Mesothelial cell of epicardium (in vitro differentiated cells): ENCODE results near the gene ANKS1A. TPM values are rescaled to one million over a fixed set of nuclear protein-coding genes. Genes with fewer than 3 reads are reported as not detected.

Experiments used
- DNase-seq, 2 experiments: peaks; one replicate each; pipeline ENCODE4 v3.0.0; 2021; ENCODE audit warnings: low spot score in 2 of 2; ENCODE audit not compliant: unreplicated experiment in 2 of 2
- H3K27ac Mint-ChIP-seq: 2 replicates; pipeline ENCODE4 v1.8.0; 2021; ENCODE audit warnings: mixed read lengths
- H3K27me3 Mint-ChIP-seq: 2 replicates; pipeline ENCODE4 v1.8.0; 2021; ENCODE audit warnings: low read depth, mixed read lengths
- H3K36me3 Mint-ChIP-seq: 2 replicates; pipeline ENCODE4 v1.8.0; 2021; ENCODE audit warnings: mixed read lengths
- H3K4me1 Mint-ChIP-seq: 2 replicates; pipeline ENCODE4 v1.8.0; 2021; ENCODE audit warnings: mixed read lengths
- H3K4me3 Mint-ChIP-seq: 2 replicates; pipeline ENCODE4 v1.8.0; 2021; ENCODE audit warnings: mild to moderate bottlenecking, moderate library complexity, mixed read lengths
- H3K9me3 Mint-ChIP-seq: 2 replicates; pipeline ENCODE4 v1.8.0; 2021; ENCODE audit warnings: mixed read lengths
- CTCF ChIP-seq: fragments of 200-600 bp; sonication (generic); IDR thresholded peaks from one replicate; pipeline ENCODE4 v1.5.0; 2021; ENCODE audit warnings: antibody characterized with exemption; ENCODE audit not compliant: unreplicated experiment
- total RNA-seq: library from RNA; stranded (reverse); gene quantifications from 3 replicates; pipeline ENCODE4 v1.2.1, GENCODE V29; 2021

ANKS1A gene
- total RNA-seq, 1 donor from 2014 or later: 30.6 TPM

- Mint-ChIP-seq H3K27me3 (no peaks in the 10 kb centered on the region), H3K4me3 (no peak overlapping the region), H3K9me3 (no peaks in the 10 kb centered on the region), H3K27ac (peak overlapping the region; percentile 79), H3K36me3 (no peaks in the 10 kb centered on the region), H3K4me1 (peaks cover 48% of the 10 kb centered on the region)
- no peak for TF ChIP-seq CTCF
- DNase-seq: no peak
Measured at GRCh38 chr6:35023091-35024000, 134.3 kb downstream of the ANKS1A start.

DNA sequence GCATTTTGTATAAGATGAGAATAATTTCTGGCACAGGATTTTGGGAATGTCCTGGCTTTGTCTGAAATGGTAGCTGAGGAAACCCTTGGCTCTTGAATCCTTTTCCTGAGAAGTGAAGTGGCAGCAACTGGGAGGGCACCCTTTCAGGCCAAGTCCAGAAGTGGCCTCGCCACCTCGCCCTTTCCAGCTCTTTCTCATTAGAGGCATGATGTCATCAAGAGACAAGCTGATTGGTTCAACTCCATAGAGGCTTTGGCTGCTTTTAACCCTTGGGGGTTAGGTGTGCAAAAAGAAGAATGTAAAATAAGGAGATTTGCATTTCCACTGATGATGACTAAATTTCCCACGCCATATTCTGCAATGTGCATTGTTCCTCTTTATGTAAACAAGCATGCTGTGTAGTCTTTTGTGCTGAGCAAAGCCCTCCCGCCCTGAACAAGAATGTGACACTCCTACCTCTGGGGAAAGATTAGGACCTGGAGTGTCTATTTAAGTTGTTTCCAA is 135.5 kb downstream of the ANKS1A start:
- H3K4me3 Mint-ChIP-seq: no peak overlapping the region
- no peaks in the 10 kb centered on the region for H3K27me3 Mint-ChIP-seq
- peaks cover 5% of the 10 kb centered on the region for H3K36me3 Mint-ChIP-seq
- peak overlapping the region; percentile 87 for H3K27ac Mint-ChIP-seq
- peaks cover 36% of the 10 kb centered on the region for H3K4me1 Mint-ChIP-seq
- TF ChIP-seq CTCF: no peak
- H3K9me3 Mint-ChIP-seq: no peaks in the 10 kb centered on the region
- DNase-seq: no peak

DNA sequence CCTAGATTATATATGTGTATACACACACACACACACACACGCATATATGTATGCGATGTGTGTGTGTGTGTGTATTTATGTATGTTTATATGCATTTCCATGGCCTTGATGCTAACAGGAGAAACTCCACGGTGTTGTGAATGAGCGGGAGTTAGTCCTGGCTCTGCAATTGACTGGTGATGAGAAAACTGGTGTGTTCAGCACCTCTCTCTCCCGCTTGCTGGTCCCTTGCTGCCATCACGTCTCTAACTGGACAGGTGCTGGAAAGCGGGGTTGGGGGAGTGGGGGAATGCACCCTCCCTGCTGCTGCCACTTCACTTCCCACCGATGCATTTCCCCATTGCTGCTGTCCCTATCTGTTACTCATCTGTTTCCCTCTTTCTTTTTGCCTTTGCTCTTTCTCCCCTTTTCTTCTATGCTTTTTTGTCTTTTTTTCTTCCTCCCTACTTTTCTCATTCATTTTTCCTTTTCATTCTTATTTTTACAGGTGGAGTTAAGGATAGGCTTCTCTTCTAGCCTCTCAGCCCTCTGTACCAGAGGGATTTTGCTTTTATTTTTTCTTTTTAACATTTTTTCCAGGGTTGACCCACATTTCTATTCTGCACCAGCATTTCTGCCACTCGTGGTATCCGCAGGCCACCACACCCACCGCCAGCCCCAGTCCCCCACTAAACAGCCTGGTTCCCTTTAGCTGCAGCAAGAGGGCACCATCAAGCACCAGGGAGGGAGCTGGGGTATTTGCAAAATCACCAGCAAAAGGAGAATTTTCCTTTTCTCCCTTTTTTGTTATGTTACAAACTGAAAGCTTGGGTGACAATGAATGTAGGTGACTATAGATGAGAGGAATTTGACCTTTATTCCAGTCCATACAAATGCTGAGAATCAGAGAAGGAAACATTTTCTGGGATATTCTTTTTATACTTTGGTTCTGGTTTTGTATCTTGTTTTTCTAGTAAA is 136.5 kb downstream of the ANKS1A start:
- Mint-ChIP-seq H3K27ac (peak overlapping the region; percentile 92), H3K4me3 (no peak overlapping the region), H3K9me3 (no peaks in the 10 kb centered on the region), H3K36me3 (peaks cover 6% of the 10 kb centered on the region), H3K4me1 (peaks cover 30% of the 10 kb centered on the region), H3K27me3 (no peaks in the 10 kb centered on the region)
- no peak for DNase-seq
- TF ChIP-seq CTCF: no peak

DNA sequence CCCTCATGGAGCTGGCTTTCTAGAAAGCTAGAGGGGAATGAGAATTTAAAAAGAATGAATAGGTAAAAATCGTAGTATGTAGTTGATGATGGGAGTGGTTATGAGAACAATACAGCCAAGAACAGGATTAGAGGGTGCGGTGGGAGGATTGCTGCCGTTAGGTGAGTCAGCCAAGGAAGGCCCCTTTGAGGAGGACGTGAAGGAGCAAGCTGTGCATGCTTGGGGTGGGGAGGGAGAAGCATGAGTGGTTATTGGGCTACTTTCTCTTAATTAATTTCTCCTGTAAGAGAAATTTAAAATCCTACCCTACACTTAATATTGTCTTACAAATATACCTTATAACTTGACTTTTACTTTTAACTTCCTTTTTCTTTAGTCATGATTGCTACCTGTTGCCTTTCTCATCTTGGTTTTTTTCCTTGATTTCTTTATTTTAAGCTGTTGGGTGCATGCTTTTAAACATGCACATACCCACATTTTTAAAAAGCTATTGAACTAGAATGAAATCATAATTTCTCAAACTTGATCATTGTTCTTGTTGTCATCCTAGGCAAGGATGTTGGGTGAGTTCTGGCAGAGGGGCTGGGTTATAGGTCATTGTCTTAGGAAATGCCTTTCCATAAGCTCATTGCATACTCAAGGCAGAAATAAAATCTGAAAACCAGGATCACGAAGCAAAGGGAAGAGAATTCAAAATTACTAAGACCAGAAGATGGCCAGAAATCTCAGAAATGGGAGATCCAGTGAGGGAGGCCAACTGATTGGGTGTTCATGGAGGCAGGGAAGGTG is 137.6 kb downstream of the ANKS1A start:
- no peaks in the 10 kb centered on the region for H3K27me3 Mint-ChIP-seq
- DNase-seq: no peak
- H3K9me3 Mint-ChIP-seq: no peaks in the 10 kb centered on the region
- no peak for TF ChIP-seq CTCF
- peaks cover 14% of the 10 kb centered on the region for H3K36me3 Mint-ChIP-seq
- H3K4me3 Mint-ChIP-seq: no peak overlapping the region
- H3K4me1 Mint-ChIP-seq: peaks cover 27% of the 10 kb centered on the region
- no peak overlapping the region for H3K27ac Mint-ChIP-seq

DNA sequence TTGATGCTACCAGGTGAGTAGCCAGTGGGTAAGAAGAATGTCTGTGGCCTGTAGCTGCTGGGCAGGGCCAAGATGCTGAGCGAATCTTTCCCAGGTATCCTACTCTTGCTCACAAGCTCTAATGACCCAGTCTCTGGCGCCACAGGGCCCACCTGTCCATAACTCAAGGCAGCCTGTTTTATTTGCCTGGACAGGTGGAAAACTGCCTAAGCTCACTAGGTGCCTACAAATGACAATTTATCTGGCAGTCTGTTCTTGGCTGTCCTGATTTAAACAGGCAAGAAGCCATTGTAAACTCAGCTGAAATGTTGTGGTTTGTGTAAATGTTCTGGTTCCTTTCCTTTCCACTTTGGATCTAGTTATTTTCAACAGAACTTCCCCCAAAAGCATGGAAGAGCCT is 138.8 kb downstream of the ANKS1A start:
- Mint-ChIP-seq H3K27me3 (no peaks in the 10 kb centered on the region), H3K36me3 (peaks cover 14% of the 10 kb centered on the region), H3K9me3 (no peaks in the 10 kb centered on the region), H3K4me3 (no peak overlapping the region), H3K4me1 (peaks cover 28% of the 10 kb centered on the region), H3K27ac (peak overlapping the region; percentile 25)
- DNase-seq: no peak
- no peak for TF ChIP-seq CTCF
